GDM1 (cell line): Measurements from ENCODE around the gene TRIM41.
"Not testable (repeated sequence)": the region's sequence is repeated elsewhere in the genome, so short reads cannot be mapped to it uniquely, and the experiment has no call there.

ENCODE experiments used
- DNase-seq: peaks from one replicate; lab custom pipeline; 2025; lab: John Stamatoyannopoulos, UW

TRIM41 gene

DNA sequence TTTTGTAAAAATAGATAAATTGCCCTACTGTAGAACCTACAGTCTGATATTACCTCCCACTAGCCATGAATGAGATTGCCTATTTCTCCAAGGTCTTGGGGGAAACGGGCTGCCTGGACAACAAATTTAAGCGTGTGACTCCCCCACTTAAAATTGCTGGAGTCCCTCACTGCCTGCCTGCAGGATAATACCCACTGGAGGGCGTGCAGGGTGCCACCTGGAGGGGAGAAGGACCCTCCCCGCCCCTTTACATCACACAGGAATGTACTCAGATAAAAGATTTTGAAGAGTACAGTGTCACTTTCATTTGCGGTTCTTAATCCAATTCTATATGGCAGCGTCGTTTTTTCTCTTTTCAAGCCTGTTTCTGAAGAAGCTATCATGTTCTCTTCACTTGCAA lies 11.9 kb upstream of the TRIM41 start:
- no peak for DNase-seq

DNA sequence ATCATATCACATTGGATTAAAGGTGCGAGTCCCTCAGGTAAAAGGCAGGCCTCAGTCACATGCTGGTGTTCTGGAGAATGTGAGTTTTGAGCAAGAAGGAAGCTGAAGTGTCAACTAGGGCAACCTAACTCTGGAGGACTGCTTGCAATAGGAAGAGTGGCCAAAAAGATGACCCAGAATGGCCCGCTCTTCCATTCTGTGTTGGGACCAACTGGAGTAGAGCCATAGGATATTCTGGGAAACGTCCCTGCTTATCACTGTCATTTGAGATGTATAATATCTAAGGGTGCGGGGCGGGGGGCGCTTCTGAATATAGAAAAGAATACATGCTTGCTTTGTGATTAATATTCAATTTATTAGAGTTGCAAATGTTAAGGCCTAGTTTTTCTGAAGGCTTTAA lies 11.0 kb upstream of the TRIM41 start:
- no peak for DNase-seq

DNA sequence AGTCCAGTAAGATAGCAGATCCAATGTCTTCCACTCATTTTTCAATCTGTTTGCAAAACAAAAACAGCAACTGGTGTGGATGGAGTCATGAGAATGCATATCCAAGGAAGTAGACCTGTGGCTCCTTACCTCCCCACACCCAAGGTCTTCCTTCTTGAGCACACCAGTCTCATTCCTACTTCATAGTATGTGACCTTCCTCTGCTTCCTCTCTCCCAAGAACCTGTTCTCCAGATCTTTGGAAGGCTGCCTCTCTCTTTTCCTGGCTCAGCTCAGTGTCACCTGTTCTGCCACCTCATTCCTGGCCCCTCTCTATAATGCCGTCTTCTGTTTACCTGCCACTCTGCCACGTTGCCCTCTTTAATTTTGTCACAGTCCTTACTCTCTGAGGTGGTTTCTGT lies 10.1 kb upstream of the TRIM41 start:
- no peak for DNase-seq

DNA sequence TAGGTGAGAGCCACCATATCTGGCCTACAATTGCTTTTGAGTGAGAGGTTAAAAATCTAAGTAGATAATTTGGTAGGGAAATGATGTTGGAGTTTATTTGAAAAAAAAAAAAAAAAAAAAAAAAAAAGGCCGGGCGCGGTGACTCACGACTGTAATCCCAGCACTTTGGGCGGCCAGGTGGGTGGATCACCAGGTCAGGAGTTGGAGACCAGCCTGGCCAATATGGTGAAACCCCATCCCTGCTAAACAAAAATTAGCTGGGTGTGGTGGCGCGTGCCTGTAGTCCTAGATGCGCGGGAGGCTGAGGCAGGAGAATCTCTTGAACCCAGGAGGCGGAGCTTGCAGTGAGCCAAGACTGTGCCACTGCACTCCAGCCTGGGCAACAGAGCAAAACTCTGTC lies 8.8 kb upstream of the TRIM41 start:
- DNase-seq, result not testable (repeated sequence)

DNA sequence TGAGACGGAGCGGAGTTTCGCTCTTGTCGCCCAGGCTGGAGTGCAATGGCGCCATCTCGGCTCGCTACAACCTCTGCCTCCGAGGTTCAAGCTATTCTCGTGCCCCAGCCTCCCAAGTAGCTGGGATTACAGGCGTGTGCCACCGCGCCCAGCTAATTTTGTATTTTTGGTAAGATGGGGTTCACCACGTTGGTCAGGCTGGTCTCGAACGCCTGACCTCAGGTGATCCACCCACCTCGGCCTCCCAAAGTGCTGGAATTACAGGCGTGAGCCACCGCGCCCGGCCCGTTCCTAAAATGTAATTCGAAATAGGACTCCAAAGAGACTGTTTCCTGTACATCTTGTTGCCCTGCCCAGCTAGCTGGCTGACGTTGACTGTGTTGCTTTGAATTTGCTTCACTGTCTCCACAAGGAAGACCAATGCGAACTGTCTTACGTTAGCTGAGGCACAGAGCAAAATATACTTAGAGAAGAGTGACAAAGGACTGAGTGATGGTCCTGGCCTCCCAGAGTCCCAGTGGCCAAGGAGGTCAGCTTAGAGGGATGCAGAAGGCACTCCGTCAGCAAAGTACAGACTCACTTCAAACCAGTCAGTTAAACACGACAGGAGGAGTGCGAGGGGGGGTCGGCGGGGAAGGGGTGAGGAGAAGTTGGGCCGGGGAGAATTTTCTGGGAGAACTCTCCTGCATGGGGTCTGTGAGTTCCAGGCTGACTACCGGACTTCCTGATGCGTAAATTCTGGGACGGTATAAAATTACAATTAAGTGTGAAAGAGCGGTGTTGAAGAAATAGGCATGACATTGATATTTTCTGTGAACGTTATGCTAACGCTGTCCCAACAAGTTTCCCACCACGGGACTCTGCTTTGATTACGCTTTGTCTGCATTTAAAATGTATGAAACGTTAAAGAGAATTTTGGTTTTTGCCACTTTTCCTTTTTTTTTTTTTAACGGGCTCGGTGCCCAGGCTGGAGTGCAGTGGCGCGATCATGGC lies 6.8 kb upstream of the TRIM41 start:
- no peak for DNase-seq

DNA sequence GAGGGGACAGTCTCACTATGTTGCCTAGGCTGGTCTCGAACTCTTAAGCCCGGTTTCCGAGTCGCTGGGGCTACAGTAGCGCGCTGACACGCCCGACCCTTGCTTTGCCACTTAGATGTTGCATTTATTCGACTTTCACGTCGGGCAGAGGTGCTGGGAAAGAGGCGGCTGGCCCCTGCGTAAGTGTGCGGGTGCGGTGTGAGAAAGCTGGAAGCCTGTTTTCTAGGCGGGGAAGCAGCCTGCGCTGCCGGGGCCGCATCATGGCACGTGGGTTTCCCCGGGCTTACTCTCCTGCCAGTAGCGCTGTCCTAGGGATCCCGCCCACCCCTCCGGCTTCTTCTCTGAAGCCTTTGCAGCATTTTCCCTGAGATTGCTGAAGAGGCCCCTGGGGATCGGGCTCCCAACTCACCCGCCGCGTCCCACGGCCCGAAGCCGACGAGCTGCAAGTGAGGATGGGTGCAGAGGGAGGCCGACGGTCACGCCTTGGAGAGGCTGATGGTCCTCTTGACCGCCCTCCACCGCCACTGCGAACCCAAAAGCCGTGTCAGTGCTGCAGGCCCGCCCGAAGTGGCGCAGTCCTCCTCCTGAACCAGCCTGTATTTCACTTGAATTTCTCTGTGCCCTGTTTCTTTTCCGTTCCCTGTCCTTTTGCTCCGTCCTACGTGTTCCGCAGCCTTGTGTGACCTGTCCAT lies 5.8 kb upstream of the TRIM41 start:
- DNase-seq, result no peak

DNA sequence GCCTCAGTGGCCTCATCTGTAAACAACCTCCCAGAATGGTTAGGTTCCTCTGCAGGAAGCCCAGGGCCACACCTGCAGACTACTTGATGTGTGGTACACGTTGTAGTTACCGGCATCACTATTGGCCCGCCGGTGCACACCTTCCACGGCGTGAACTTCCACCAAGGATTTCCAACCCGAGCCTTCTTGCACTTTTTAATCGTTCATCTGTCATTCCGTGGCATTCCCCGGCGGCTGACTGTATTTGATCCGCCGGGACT lies 5.3 kb upstream of the TRIM41 start:
- no peak for DNase-seq

DNA sequence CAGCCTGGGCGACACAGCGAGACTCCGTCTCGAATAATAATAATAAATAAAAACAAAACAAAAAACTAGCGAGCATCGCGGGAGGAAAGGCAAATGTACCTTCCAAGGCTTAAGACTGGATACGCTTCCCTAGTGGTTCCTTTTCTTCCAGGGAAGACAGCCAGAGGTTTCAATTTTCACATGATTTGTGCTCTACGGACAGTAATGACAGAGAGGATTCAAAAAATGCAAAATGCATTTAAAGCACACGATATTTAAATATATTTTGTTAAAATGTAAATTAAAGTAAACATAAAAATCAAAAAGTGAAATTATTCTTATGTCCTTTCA lies 4.3 kb upstream of the TRIM41 start:
- DNase-seq, result no peak

DNA sequence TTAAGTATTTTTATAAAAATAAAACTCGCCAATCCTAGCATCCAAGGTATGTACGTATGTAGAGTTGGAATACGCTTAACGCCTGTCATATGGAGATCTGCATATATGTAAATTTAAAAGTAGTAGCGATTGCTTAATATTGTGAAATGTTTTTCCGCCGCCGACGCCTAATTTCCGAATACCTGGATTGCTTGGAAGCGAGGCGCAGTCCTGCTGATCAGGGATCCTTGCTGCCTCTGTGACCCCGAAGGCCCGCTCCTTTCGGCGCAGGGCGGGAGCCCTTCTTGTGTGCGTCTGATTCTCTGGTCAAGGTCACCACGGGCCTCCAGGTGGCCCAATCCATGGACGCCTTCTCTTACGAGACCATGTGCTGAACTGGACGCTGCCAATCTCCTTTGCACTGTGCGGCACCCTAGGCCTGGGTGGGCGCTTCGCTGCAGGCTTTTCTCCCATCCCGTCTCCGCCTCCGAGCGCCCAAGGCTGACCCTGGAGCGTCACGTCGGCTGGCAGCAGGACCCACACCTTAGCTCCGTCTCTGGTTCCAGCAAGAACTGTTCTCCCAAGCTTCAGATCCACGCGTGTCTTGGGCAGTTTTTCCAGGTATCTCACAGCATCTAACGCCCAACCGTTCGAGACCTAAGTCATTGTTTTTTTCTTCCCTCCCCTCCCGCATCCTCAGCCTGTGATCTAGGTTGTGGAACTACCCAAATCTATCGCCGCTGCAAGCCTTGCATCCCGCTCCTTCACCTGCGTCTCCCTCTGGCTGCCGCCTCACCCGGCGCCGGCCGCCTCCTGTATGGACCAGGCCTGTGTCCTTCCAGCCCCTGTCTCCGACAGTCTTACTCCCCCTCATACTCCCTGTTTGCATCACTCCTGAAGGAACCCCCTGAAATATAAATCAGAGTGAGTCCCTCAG lies 3.6 kb upstream of the TRIM41 start:
- DNase-seq, result no peak

DNA sequence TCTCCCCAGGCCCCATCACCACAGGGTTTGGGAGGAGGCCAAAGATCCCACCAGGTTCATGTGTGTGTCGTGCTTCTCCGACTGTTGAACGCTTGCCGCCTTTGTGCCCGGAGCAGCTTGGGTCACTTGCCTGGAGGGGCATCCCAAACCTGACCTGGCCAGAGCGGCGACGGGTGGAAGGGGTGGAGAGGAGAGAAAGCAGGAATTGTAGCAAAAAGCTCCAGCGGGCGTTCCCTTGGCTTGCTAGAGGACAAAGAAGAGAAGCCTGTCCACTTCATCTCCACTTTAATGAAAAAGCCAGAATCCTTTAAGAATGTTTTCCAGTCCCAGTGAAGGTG lies 2.9 kb upstream of the TRIM41 start:
- DNase-seq, result no peak

DNA sequence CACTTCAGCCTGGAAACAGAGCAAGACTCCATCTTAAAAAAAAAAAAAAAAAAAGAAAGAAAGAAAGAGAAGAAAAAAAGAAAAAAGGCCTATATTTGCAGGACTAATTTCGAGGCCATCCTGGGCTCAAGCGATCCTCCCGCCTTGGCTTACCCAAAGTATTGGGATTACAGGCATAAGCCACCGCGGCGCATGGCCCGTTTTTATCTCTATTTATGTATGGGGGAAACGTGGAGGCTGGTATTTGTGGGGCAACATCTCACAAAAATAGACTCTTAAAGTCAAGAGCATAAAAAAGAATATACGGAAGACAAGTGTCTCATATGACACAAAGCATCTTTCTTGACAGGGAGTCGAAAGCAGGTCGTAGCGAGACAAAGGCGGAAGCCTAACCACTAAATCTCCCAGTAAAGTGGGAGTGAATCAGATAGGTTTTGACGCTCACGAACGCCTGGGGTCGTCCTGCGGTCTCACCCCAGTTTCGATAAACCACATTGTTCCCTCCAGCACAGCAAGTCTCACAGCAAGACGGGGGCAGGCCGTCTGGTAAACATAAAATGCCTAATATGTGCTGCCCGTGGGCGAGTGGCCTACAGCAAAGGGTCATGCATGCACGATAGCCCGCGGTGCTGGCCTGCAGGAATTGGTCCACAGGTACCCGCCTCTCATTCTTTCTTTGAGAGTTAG lies 1.8 kb upstream of the TRIM41 start:
- DNase-seq, result no peak

DNA sequence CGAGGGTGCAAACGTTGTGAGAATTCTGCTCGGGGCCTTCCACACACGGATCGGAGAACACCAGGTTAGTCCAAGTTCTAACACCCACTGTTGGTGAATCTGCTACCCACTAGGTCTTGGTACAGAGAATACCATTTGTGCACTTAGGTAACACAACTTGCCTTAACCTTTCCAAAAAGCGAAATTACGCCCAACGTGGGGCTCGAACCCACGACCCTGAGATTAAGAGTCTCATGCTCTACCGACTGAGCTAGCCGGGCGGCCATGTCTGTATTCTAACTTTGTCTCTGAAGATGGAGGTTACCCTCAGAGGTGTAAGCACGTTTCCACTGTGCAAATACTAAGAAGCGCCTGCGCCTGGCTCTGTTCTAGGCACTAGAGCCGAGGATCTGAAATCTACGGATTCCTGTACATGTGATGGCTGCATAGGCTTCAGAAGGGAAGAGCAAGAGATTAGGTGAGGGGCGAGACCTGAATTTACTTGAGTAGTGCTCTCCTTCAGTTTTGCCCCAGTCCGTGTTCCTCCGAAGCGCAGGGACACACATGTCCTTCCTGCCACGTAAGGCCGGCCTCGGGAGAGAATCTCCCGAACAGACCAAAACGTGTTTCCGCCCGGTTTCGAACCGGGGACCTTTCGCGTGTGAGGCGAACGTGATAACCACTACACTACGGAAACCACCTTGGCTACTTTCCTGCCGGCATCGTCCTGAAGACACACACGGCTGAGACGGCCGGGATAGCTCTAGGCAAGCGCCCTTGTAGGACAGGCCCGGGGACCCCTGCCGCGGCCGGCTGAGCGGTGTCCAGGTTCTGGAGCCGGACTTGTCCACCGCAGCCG lies 1.1 kb upstream of the TRIM41 start:
- DNase-seq, result no peak

DNA sequence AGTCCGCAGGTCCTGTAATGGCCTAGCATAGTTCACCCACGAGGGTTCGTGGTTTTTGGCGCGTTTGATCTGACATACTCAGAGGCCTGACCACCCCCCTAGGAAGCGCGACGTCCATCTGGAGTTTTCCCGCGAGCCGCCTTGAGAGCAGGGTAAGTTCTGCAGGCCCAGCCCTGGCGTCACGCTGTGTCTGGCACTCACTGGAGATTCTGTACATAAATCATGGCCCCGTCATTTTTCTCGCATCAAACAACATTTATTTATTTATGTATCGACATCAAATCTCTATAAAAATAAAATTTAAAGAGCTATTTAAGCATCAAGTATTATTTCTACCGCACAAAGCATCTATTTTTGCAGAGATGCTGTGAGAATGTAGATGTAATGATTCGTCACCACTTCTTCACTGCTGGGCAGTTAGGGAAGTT lies 437 bp upstream of the TRIM41 start:
- DNase-seq, result no peak

DNA sequence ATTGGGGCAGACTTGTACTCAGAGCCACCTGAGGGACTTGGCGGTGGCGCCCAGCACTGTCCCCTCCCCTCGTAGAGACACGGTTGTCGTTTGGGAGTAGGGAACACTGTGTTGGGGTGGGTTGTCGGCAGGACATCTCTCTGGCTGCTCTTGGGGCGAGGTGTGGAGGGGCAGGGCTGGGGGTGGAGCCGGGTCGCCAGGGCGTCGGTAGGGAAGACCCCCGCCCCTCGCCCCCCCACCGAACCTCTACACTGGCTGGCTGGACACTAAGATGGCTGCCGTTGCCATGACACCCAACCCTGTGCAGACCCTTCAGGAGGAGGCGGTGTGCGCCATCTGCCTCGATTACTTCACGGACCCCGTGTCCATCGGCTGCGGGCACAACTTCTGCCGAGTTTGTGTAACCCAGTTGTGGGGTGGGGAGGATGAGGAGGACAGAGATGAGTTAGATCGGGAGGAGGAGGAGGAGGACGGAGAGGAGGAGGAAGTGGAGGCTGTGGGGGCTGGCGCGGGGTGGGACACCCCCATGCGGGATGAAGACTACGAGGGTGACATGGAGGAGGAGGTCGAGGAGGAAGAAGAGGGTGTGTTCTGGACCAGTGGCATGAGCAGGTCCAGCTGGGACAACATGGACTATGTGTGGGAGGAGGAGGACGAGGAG lies 778 bp downstream of the TRIM41 start:
- no peak for DNase-seq

DNA sequence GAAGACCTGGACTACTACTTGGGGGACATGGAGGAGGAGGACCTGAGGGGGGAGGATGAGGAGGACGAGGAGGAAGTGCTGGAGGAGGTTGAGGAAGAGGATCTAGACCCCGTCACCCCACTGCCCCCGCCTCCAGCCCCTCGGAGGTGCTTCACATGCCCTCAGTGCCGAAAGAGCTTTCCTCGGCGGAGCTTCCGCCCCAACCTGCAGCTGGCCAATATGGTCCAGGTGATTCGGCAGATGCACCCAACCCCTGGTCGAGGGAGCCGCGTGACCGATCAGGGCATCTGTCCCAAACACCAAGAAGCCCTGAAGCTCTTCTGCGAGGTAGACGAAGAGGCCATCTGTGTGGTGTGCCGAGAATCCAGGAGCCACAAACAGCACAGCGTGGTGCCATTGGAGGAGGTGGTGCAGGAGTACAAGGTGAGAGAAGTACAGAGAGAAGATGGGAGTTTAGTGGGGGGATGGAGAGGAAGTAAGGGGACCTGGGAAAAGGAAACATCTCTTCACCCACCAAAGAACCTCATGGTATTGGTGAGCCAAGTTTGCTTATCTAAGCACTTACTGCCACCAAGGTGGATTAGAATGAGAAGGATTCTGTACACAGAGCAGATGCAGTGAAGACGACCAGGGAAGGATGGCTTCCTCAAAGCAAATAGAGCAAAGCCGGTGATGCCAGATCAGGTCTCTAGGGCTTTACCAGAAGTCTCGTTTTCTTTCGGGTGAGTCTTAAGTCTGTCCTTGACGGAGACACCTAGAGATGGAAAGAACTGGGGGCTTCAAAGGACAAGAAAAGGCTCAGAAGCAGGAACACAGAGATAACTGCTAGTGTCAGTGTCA lies 1.5 kb downstream of the TRIM41 start:
- DNase-seq, result no peak

DNA sequence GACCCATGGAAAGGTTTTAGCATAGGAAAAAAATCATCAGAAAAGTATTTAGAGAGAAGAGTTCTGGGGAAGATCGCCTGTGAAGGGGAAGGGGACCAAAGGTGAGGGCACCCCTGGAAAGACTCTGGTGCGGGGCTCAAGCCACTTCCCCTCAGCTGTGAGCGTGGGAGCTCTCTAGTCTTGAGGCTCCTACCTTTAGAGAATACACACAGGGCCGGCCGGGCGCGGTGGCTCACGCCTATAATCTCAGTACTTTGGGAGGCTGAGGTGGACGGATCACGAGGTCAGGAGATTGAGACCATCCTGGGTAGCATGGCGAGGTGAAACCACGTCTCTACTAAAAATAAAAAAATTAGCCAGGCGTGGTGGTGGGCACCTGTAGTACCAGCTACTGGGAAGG lies 6.9 kb downstream of the TRIM41 start:
- no peak for DNase-seq

DNA sequence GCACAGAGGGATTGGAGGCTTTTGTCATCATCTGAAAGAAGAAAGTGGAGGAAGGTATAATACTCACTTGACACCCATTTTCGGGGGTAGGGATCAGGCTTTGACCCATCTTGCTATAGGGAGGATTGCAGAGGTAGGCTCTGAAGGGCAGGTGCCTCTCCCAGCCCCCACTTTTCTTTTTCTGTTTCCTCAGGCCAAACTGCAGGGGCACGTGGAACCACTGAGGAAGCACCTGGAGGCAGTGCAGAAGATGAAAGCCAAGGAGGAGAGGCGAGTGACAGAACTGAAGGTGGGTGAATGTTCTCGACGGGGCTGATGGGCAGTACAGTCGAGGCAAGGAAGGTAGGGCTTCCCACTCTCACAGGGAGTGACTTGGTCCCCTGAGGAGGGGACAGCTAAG lies 7.5 kb downstream of the TRIM41 start:
- no peak for DNase-seq

DNA sequence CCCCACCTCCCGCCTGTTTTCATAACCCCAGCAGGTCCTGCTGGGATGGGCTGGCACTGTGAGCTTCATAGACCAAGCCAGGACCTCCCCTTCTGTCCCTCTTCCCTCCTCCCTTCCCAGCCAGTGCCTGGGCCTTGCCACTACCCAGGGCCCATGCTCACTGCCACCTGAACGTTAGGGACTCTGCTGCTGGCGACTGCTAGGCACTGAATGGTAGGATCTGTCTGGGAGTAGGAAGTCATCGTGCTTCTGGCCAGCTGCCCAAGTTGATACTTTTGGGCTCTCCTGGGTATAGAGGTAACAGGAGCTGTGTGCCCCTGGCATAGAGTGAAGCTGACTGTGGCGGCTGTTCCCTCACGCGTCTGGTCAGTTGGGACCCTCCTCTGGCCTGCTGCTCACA lies 8.4 kb downstream of the TRIM41 start:
- DNase-seq, result no peak

DNA sequence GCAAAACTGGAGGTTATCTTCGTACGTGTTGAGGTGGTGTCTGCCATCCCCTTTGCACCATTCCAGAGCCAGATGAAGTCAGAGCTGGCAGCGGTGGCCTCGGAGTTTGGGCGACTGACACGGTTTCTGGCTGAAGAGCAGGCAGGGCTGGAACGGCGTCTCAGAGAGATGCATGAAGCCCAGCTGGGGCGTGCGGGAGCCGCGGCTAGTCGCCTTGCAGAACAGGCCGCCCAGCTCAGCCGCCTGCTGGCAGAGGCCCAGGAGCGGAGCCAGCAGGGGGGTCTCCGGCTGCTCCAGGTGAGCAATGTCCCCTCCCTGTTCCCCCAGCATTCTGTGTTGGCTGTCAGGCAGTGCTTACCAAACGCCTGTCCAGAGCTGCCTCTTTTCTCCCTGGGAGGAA lies 9.5 kb downstream of the TRIM41 start:
- DNase-seq, result no peak
